GM12878 (cell line): Measurements from ENCODE around the gene ASPG. TPM values are rescaled to one million over a fixed set of nuclear protein-coding genes. Genes with fewer than 3 reads are reported as not detected.

Experiments used
- MYC ChIP-seq: IDR thresholded peaks from 2 replicates; pipeline ENCODE4 v1.6.1; 2011; ENCODE audit warnings: mild to moderate bottlenecking, low read length, moderate library complexity, inconsistent platforms; ENCODE audit not compliant: insufficient read depth, insufficient replicate concordance, insufficient read length, severe bottlenecking
- POLR2AphosphoS2 ChIP-seq: IDR thresholded peaks from 2 replicates; pipeline ENCODE4 v1.6.1; 2011; ENCODE audit warnings: low read depth, mild to moderate bottlenecking, low read length, improper control_type of control experiment, moderate library complexity
- SIN3A ChIP-seq: IDR thresholded peaks from 2 replicates; pipeline ENCODE4 v1.6.1; 2012; ENCODE audit warnings: low read depth, low read length, improper control_type of control experiment
- SPI1 ChIP-seq: IDR thresholded peaks from 2 replicates; pipeline ENCODE4 v1.6.1; 2011; ENCODE audit warnings: low read depth, mild to moderate bottlenecking, low read length, moderate library complexity, borderline replicate concordance; ENCODE audit not compliant: insufficient read depth
- STAT3 ChIP-seq: IDR thresholded peaks from 2 replicates; pipeline ENCODE4 v1.6.1; 2011; ENCODE audit warnings: low read depth, low read length, improper control_type of control experiment
- TAF1 ChIP-seq: IDR thresholded peaks from 2 replicates; pipeline ENCODE4 v1.6.1; 2011; ENCODE audit warnings: mild to moderate bottlenecking, low read depth, low read length, borderline replicate concordance
- YBX1 ChIP-seq: fragments of 450-650 bp; IDR thresholded peaks from 2 replicates; pipeline ENCODE4 v1.6.1; 2016; ENCODE audit warnings: antibody characterized with exemption
- polyA plus RNA-seq, 11 experiments: library from polyadenylated mRNA; depleted of rRNA in 4 of 11; unstranded in 6 of 11; stranded (reverse) in 5 of 11; fragments of >200 nt; fragmentation: Nextera tagmentation in 4 of 11; fragmentation: Illumina TruSeq in 1 of 11; extraction: Ambion mirVana in 4 of 11; extraction: Trizol in 1 of 11; gene quantifications; 1 replicate in 1 of 11; 2 replicates in 10 of 11; pipeline versions ENCODE4 v1.2.1 to v1.2.3, GENCODE V29; 2011 to 2016; ENCODE audit warnings: inconsistent platforms in 2 of 11, missing spikeins in 2 of 11, low read depth in 1 of 11
- total RNA-seq, 4 experiments: library from RNA; depleted of rRNA in 3 of 4; stranded (reverse); fragments of >200 nt in 3 of 4; fragmentation: Illumina TruSeq in 1 of 4; extraction: Trizol in 1 of 4; gene quantifications; 2 replicates each; pipeline versions ENCODE4 v1.2.1 to v1.2.3, GENCODE V29; 2013 to 2021
- TF ChIP-seq, protein P1 (sequence below): fragments of 150-350 bp; IDR thresholded peaks from 2 replicates; pipeline ENCODE4 v1.6.1; 2014; ENCODE audit warnings: mild to moderate bottlenecking, low read depth, low read length
- TF ChIP-seq, protein P2 (sequence below): fragments of 450-650 bp; IDR thresholded peaks from 2 replicates; pipeline ENCODE4 v1.6.1; 2014; ENCODE audit warnings: mild to moderate bottlenecking
- TF ChIP-seq, protein P3 (sequence below): IDR thresholded peaks from 2 replicates; pipeline ENCODE4 v1.6.1; 2012; ENCODE audit warnings: low read depth, low read length, improper control_type of control experiment

ASPG gene
- total and polyA plus RNA-seq, 10 of the 15 experiments (the other 5 are each of a cell fraction or from before 2014, with no cell fraction given) = not detected

DNA sequence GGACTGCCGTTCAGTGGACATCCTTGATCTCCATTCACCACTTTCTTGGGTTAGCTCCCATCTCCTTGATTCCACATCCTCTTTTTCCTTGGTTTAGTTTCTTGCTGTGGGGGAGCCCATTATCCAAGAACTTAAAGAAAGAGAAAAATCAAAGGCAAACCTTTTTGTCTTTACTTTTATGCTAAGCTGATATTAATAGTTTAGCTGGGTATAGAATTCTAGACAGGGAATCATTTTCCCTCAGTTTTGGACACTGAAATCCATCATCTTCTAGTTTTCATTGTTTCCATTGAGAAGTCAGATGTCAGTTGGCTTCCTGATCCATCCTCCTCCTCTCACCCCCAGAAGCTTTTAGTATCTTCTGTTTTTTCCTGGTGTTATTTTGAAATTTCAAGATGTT is 44.1 kb downstream of the ASPG start (continued):
- no peak for TF ChIP-seq MYC
- no peak for TF ChIP-seq SIN3A
- no peak for TF ChIP-seq TAF1
- TF ChIP-seq POLR2AphosphoS2 = no peak
- TF ChIP-seq STAT3 = no peak
- TF ChIP-seq, protein P1, sequence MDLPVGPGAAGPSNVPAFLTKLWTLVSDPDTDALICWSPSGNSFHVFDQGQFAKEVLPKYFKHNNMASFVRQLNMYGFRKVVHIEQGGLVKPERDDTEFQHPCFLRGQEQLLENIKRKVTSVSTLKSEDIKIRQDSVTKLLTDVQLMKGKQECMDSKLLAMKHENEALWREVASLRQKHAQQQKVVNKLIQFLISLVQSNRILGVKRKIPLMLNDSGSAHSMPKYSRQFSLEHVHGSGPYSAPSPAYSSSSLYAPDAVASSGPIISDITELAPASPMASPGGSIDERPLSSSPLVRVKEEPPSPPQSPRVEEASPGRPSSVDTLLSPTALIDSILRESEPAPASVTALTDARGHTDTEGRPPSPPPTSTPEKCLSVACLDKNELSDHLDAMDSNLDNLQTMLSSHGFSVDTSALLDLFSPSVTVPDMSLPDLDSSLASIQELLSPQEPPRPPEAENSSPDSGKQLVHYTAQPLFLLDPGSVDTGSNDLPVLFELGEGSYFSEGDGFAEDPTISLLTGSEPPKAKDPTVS = no peak
- TF ChIP-seq SPI1 = no peak
- TF ChIP-seq YBX1 = no peak
- TF ChIP-seq, protein P2, sequence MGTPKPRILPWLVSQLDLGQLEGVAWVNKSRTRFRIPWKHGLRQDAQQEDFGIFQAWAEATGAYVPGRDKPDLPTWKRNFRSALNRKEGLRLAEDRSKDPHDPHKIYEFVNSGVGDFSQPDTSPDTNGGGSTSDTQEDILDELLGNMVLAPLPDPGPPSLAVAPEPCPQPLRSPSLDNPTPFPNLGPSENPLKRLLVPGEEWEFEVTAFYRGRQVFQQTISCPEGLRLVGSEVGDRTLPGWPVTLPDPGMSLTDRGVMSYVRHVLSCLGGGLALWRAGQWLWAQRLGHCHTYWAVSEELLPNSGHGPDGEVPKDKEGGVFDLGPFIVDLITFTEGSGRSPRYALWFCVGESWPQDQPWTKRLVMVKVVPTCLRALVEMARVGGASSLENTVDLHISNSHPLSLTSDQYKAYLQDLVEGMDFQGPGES = no peak
- TF ChIP-seq, protein P3, sequence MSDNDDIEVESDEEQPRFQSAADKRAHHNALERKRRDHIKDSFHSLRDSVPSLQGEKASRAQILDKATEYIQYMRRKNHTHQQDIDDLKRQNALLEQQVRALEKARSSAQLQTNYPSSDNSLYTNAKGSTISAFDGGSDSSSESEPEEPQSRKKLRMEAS = no peak
